Fibroblast of lung (primary cell): ENCODE measurements around the gene CUL3. TPM values are rescaled to one million over a fixed set of nuclear protein-coding genes. Genes with fewer than 3 reads are reported as not detected.

Experiments used
- DNase-seq, 2 donors: peaks; one replicate each; pipeline versions ENCODE4 v3.0.0 to v3.0.0-alpha.2; 2010; ENCODE audit warnings: low read depth in 2 of 2
- H2AFZ ChIP-seq: 2 replicates; pipeline ENCODE4 v1.5.1; 2012; ENCODE audit warnings: low read length, control low read depth, inconsistent platforms
- H3K27ac ChIP-seq: 2 replicates; pipeline ENCODE4 v1.5.1; 2011; ENCODE audit warnings: low read length, control low read depth; ENCODE audit not compliant: insufficient read depth
- H3K27me3 ChIP-seq: 2 replicates; pipeline ENCODE4 v1.5.1; 2011; ENCODE audit warnings: mild to moderate bottlenecking, low read length; ENCODE audit not compliant: control insufficient read depth, insufficient read depth
- H3K36me3 ChIP-seq: 2 replicates; pipeline ENCODE4 v1.5.1; 2011; ENCODE audit warnings: low read length; ENCODE audit not compliant: control insufficient read depth, insufficient read depth
- H3K4me1 ChIP-seq: 2 replicates; pipeline ENCODE4 v1.5.1; 2011; ENCODE audit warnings: low read length; ENCODE audit not compliant: control insufficient read depth, insufficient read depth; ENCODE audit errors: extremely low read depth
- H3K4me2 ChIP-seq: 2 replicates; pipeline ENCODE4 v1.5.1; 2011; ENCODE audit warnings: low read length, control low read depth; ENCODE audit not compliant: insufficient read depth; ENCODE audit errors: extremely low read depth
- H3K4me3 ChIP-seq, 4 experiments: fragments of 200-600 bp in 1 of 4; sonication (generic) in 1 of 4; replicated peaks in 1 of 4; 2 replicates each; pipeline ENCODE4 v1.5.1; 2011 to 2016; ENCODE audit warnings: low read length in 4 of 4, low read depth in 3 of 4, mild to moderate bottlenecking in 3 of 4, control low read depth in 2 of 4, inconsistent platforms in 1 of 4, mixed read lengths in 1 of 4; ENCODE audit not compliant: insufficient read depth in 1 of 4; ENCODE audit errors: control extremely low read depth in 1 of 4
- H3K79me2 ChIP-seq: 2 replicates; pipeline ENCODE4 v1.5.1; 2012; ENCODE audit warnings: mild to moderate bottlenecking, low read length, inconsistent platforms; ENCODE audit not compliant: control insufficient read depth, insufficient read depth
- H3K9ac ChIP-seq: 2 replicates; pipeline ENCODE4 v1.5.1; 2011; ENCODE audit warnings: mild to moderate bottlenecking, low read length, control low read depth; ENCODE audit not compliant: insufficient read depth
- H3K9me3 ChIP-seq: 2 replicates; pipeline ENCODE4 v1.5.1; 2012; ENCODE audit warnings: low read depth, low read length; ENCODE audit not compliant: control insufficient read depth, insufficient read depth
- H4K20me1 ChIP-seq: 2 replicates; pipeline ENCODE4 v1.5.1; 2011; ENCODE audit warnings: low read length; ENCODE audit not compliant: control insufficient read depth, insufficient read depth; ENCODE audit errors: extremely low read depth
- EZH2 ChIP-seq: IDR thresholded peaks from 2 replicates; pipeline ENCODE4 v1.5.1; 2012; ENCODE audit warnings: low read length, control low read depth, mild to moderate bottlenecking; ENCODE audit errors: missing control alignments
- polyA plus RNA-seq, 2 donors: library from polyadenylated mRNA; depleted of rRNA in 1 of 2; stranded (reverse) in 1 of 2; unstranded in 1 of 2; fragments of >200 nt; gene quantifications; 2 replicates each; pipeline ENCODE4 v1.2.1, GENCODE V29; 2011 to 2012; ENCODE audit warnings: missing spikeins in 1 of 2
- total RNA-seq: library from RNA; depleted of rRNA; stranded (reverse); fragments of >200 nt; gene quantifications from 2 replicates; pipeline ENCODE4 v1.2.1, GENCODE V29; 2014
- TF ChIP-seq, protein P1 (sequence below), 2 donors: IDR thresholded peaks in 1 of 2; conservative IDR thresholded peaks in 1 of 2; 1 replicate in 1 of 2; 2 replicates in 1 of 2; pipeline ENCODE4 v1.5.1; 2011 to 2012; ENCODE audit warnings: low read length in 2 of 2, control low read depth in 1 of 2, inconsistent platforms in 1 of 2, low read depth in 1 of 2, mild to moderate bottlenecking in 1 of 2

The CUL3 gene
- total and polyA plus RNA-seq, 2 donors (not counting 1 experiment from before 2014, with no cell fraction given): 65.3 to 69.7 TPM

GRCh38 chr2:224551693-224552092 lies 33.5 kb downstream of the CUL3 start:
- Histone ChIP-seq H3K9ac (no peak overlapping the region), H3K4me2 (no peak overlapping the region), H3K79me2 (peaks cover 66% of the 10 kb centered on the region), H3K9me3 (no peaks in the 10 kb centered on the region), H3K4me3 (no peak overlapping the region), H4K20me1 (no peaks in the 10 kb centered on the region), H3K4me1 (no peaks in the 10 kb centered on the region), H2AFZ (no peak overlapping the region), H3K27ac (no peak overlapping the region), H3K36me3 (no peaks in the 10 kb centered on the region), H3K27me3 (no peaks in the 10 kb centered on the region)
- no peak for DNase-seq
- TF ChIP-seq EZH2: no peak
- TF ChIP-seq, protein P1, sequence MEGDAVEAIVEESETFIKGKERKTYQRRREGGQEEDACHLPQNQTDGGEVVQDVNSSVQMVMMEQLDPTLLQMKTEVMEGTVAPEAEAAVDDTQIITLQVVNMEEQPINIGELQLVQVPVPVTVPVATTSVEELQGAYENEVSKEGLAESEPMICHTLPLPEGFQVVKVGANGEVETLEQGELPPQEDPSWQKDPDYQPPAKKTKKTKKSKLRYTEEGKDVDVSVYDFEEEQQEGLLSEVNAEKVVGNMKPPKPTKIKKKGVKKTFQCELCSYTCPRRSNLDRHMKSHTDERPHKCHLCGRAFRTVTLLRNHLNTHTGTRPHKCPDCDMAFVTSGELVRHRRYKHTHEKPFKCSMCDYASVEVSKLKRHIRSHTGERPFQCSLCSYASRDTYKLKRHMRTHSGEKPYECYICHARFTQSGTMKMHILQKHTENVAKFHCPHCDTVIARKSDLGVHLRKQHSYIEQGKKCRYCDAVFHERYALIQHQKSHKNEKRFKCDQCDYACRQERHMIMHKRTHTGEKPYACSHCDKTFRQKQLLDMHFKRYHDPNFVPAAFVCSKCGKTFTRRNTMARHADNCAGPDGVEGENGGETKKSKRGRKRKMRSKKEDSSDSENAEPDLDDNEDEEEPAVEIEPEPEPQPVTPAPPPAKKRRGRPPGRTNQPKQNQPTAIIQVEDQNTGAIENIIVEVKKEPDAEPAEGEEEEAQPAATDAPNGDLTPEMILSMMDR (conservative IDR thresholded peaks at IDR 0.05 in 1 of 2, IDR thresholded peaks at IDR 0.05 in 1 of 2; ENCODE audit: low read depth in 1 of 2, low read length in 2 of 2): no peak

GRCh38 chr2:224546926-224547325 lies 38.2 kb downstream of the CUL3 start:
- Histone ChIP-seq H3K4me1 (peaks cover 8% of the 10 kb centered on the region), H4K20me1 (no peaks in the 10 kb centered on the region), H3K9me3 (no peaks in the 10 kb centered on the region), H3K36me3 (peaks cover 3% of the 10 kb centered on the region), H3K4me3 (no peak overlapping the region), H3K79me2 (peaks cover 73% of the 10 kb centered on the region), H3K27me3 (no peaks in the 10 kb centered on the region), H3K4me2 (no peak overlapping the region), H3K9ac (no peak overlapping the region), H3K27ac (no peak overlapping the region), H2AFZ (no peak overlapping the region)
- TF ChIP-seq EZH2: no peak
- TF ChIP-seq, protein P1 (conservative IDR thresholded peaks at IDR 0.05 in 1 of 2, IDR thresholded peaks at IDR 0.05 in 1 of 2; ENCODE audit: low read depth in 1 of 2, low read length in 2 of 2): no peak
- no peak for DNase-seq

DNA sequence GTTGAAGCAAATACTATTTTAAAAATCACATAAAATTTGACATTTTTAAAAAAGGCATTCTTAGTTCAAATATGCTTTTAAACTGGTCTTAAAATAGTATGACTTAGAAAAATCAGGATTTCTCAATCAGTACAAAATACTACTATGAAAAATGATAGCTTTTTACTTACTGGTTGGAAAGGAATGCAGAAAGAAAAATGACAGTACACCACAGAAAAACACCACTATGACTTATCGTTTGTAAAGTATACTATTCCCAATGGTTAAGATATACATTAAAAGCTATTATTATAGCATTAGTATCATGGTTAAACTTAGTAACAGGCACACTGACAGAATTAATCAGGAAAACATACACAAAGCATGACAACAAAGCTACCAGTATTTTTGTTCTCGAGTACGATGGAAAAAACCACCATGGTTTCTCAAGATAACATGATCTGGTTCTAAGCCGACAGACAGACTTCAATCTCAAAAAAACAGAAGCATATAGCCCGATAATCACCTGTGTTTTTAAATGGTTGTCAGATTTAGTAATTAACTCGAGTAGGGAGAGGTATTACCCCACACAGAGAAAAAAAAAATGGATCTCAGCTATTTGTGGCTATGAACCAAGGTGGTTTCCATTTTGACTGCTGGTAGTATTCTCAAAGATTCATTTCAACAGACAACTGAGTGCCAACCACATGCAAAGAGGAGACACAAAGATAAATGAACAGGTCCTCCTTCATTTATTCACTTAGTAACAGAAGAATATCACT lies 39.1 kb downstream of the CUL3 start:
- H3K9ac ChIP-seq: no peak overlapping the region
- H3K27ac ChIP-seq: no peak overlapping the region
- H3K9me3 ChIP-seq: no peaks in the 10 kb centered on the region
- no peak overlapping the region for H3K4me3 ChIP-seq
- no peaks in the 10 kb centered on the region for H4K20me1 ChIP-seq
- H3K4me2 ChIP-seq: no peak overlapping the region
- peak; percentile 63 to 76 for DNase-seq
- TF ChIP-seq, protein P1 (conservative IDR thresholded peaks at IDR 0.05 in 1 of 2, IDR thresholded peaks at IDR 0.05 in 1 of 2; ENCODE audit: low read depth in 1 of 2, low read length in 2 of 2): no peak
- TF ChIP-seq EZH2: no peak
- no peaks in the 10 kb centered on the region for H3K27me3 ChIP-seq
- peaks cover 78% of the 10 kb centered on the region for H3K79me2 ChIP-seq
- peaks cover 3% of the 10 kb centered on the region for H3K36me3 ChIP-seq
- H2AFZ ChIP-seq: no peak overlapping the region
- peaks cover 8% of the 10 kb centered on the region for H3K4me1 ChIP-seq
